Neural progenitor cell (in vitro differentiated cells): ENCODE measurements around the gene ZMIZ2. TPM values are rescaled to one million over a fixed set of nuclear protein-coding genes. Genes with fewer than 3 reads are reported as not detected.

ENCODE experiments used
- DNase-seq: peaks from one replicate; pipeline ENCODE4 v3.0.0-alpha.2; 2016; ENCODE audit warnings: low spot score
- H2AFZ ChIP-seq: fragments of 200-600 bp; sonication (generic); replicated peaks from 2 replicates; pipeline ENCODE4 v1.6.1; 2016; ENCODE audit warnings: antibody characterized with exemption
- H3F3A ChIP-seq: fragments of 200-600 bp; sonication (generic); 2 replicates; pipeline ENCODE4 v1.6.1; 2016; ENCODE audit warnings: antibody characterized with exemption, low read depth
- H3K27ac ChIP-seq: fragments of 200-600 bp; sonication (generic); 2 replicates; pipeline ENCODE4 v1.5.1; 2016; ENCODE audit warnings: mild to moderate bottlenecking
- H3K27me3 ChIP-seq: fragments of 200-600 bp; sonication (generic); 2 replicates; pipeline ENCODE4 v1.6.1; 2016; ENCODE audit warnings: mild to moderate bottlenecking, moderate library complexity
- H3K36me3 ChIP-seq: fragments of 200-600 bp; sonication (generic); 2 replicates; pipeline ENCODE4 v1.5.1; 2016
- H3K4me1 ChIP-seq: fragments of 200-600 bp; sonication (generic); 2 replicates; pipeline ENCODE4 v1.6.1; 2016; ENCODE audit warnings: mixed run types
- H3K4me2 ChIP-seq: fragments of 200-600 bp; sonication (generic); 2 replicates; pipeline ENCODE4 v1.6.1; 2016
- H3K4me3 ChIP-seq: fragments of 200-600 bp; sonication (generic); 2 replicates; pipeline ENCODE4 v1.5.1; 2016
- H3K79me2 ChIP-seq: fragments of 200-600 bp; sonication (generic); 2 replicates; pipeline ENCODE4 v1.6.1; 2016; ENCODE audit warnings: low read depth
- H3K9ac ChIP-seq: fragments of 200-600 bp; sonication (generic); 2 replicates; pipeline ENCODE4 v1.6.1; 2016
- H3K9me3 ChIP-seq: fragments of 200-600 bp; sonication (generic); 2 replicates; pipeline ENCODE4 v1.5.1; 2016; ENCODE audit warnings: low read depth
- H4K20me1 ChIP-seq: fragments of 200-600 bp; sonication (generic); 2 replicates; pipeline ENCODE4 v1.6.1; 2016; ENCODE audit warnings: low read depth
- H3K27ac Mint-ChIP-seq: 3 replicates; pipeline ENCODE4 v1.8.0; 2021; ENCODE audit warnings: mixed read lengths
- H3K27me3 Mint-ChIP-seq: 2 replicates; pipeline ENCODE4 v1.8.0; 2022; ENCODE audit warnings: low read depth, mild to moderate bottlenecking, inconsistent platforms, moderate library complexity, mixed read lengths; ENCODE audit not compliant: insufficient read depth
- H3K36me3 Mint-ChIP-seq: 3 replicates; pipeline ENCODE4 v1.8.0; 2021; ENCODE audit warnings: mixed read lengths
- H3K4me1 Mint-ChIP-seq: 3 replicates; pipeline ENCODE4 v1.8.0; 2021; ENCODE audit warnings: mixed read lengths
- H3K4me3 Mint-ChIP-seq: 3 replicates; pipeline ENCODE4 v1.8.0; 2021; ENCODE audit warnings: mild to moderate bottlenecking, moderate library complexity, mixed read lengths
- H3K9me3 Mint-ChIP-seq: 3 replicates; pipeline ENCODE4 v1.8.0; 2020; ENCODE audit warnings: mixed read lengths
- CTCF ChIP-seq: fragments of 200-600 bp; sonication (generic); IDR thresholded peaks from 2 replicates; pipeline ENCODE4 v1.5.1; 2017; ENCODE audit warnings: antibody characterized with exemption, mild to moderate bottlenecking
- EZH2 ChIP-seq: fragments of 200-600 bp; sonication (generic); IDR thresholded peaks from 2 replicates; pipeline ENCODE4 v1.6.1; 2017; ENCODE audit warnings: antibody characterized with exemption, mild to moderate bottlenecking, moderate library complexity
- EZH2phosphoT487 ChIP-seq: fragments of 200-600 bp; sonication (generic); IDR thresholded peaks from 2 replicates; pipeline ENCODE4 v1.6.1; 2017; ENCODE audit warnings: antibody characterized with exemption
- total RNA-seq: library from RNA; depleted of rRNA; stranded (reverse); fragments of >200 nt; gene quantifications from 2 replicates; pipeline ENCODE4 v1.2.3, GENCODE V29; 2015; ENCODE audit warnings: low replicate concordance

ZMIZ2 gene
- total RNA-seq, 1 donor from 2014 or later: 7.6 TPM

GRCh38 chr7:44738051-44738723 is 10.5 kb upstream of the ZMIZ2 start:
- Mint-ChIP-seq H3K27ac (no peak overlapping the region), H3K4me3 (no peak overlapping the region), H3K36me3 (no peaks in the 10 kb centered on the region), H3K4me1 (no peaks in the 10 kb centered on the region), H3K27me3 (peaks cover 5% of the 10 kb centered on the region), H3K9me3 (no peaks in the 10 kb centered on the region)
- no peaks in the 10 kb centered on the region for H3K27me3 ChIP-seq
- no peaks in the 10 kb centered on the region for H3F3A ChIP-seq
- no peak overlapping the region for H2AFZ ChIP-seq
- H3K4me1 ChIP-seq: no peaks in the 10 kb centered on the region
- H3K27ac ChIP-seq: no peak overlapping the region
- H4K20me1 ChIP-seq: no peaks in the 10 kb centered on the region
- H3K79me2 ChIP-seq: no peaks in the 10 kb centered on the region
- no peaks in the 10 kb centered on the region for H3K9me3 ChIP-seq
- DNase-seq: no peak
- H3K4me3 ChIP-seq: no peak overlapping the region
- no peak for TF ChIP-seq CTCF
- no peak for TF ChIP-seq EZH2
- TF ChIP-seq EZH2phosphoT487: no peak
- H3K36me3 ChIP-seq: no peaks in the 10 kb centered on the region
- no peak overlapping the region for H3K4me2 ChIP-seq
- no peak overlapping the region for H3K9ac ChIP-seq

GRCh38 chr7:44738876-44739665 is 9.6 kb upstream of the ZMIZ2 start:
- Histone ChIP-seq H3K4me3 (no peak overlapping the region), H3F3A (peaks cover 6% of the 10 kb centered on the region), H3K36me3 (no peaks in the 10 kb centered on the region), H3K27ac (no peak overlapping the region), H3K9me3 (no peaks in the 10 kb centered on the region), H3K27me3 (no peaks in the 10 kb centered on the region), H2AFZ (no peak overlapping the region), H4K20me1 (no peaks in the 10 kb centered on the region), H3K4me1 (no peaks in the 10 kb centered on the region), H3K9ac (no peak overlapping the region), H3K4me2 (no peak overlapping the region), H3K79me2 (no peaks in the 10 kb centered on the region)
- Mint-ChIP-seq H3K4me3 (no peak overlapping the region), H3K36me3 (no peaks in the 10 kb centered on the region), H3K4me1 (peaks cover 6% of the 10 kb centered on the region), H3K9me3 (no peaks in the 10 kb centered on the region), H3K27me3 (peaks cover 8% of the 10 kb centered on the region), H3K27ac (no peak overlapping the region)
- TF ChIP-seq EZH2 (no peak), EZH2phosphoT487 (no peak), CTCF (no peak)
- DNase-seq: no peak

DNA sequence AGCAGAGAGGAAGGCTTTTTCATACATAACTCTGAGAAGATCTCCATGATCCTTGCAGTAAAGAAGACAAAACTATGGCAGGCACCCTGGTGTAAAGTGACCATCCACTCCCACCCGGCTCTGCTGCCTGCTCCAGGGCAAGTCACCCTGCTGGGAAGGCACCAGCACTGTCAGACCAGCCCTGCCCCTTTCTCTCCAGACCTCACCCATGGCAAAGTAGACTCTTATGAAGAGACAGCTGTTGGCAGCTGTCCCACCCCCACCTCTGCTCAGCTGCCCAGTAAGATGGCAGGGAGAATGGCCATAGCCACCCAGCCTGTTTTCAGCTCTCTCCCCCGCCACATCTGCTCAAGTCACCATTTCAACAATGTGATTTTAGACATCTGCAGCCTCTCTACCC is 8.6 kb upstream of the ZMIZ2 start:
- Mint-ChIP-seq H3K36me3 (no peaks in the 10 kb centered on the region), H3K27me3 (peaks cover 8% of the 10 kb centered on the region), H3K9me3 (no peaks in the 10 kb centered on the region), H3K4me3 (no peak overlapping the region), H3K27ac (no peak overlapping the region), H3K4me1 (peaks cover 7% of the 10 kb centered on the region)
- Histone ChIP-seq H3K4me2 (no peak overlapping the region), H4K20me1 (no peaks in the 10 kb centered on the region), H3K79me2 (no peaks in the 10 kb centered on the region), H3K4me3 (no peak overlapping the region), H3K36me3 (no peaks in the 10 kb centered on the region), H3K27ac (no peak overlapping the region), H3K9me3 (no peaks in the 10 kb centered on the region), H3K4me1 (no peaks in the 10 kb centered on the region), H2AFZ (no peak overlapping the region), H3K9ac (no peak overlapping the region), H3K27me3 (no peaks in the 10 kb centered on the region), H3F3A (peaks cover 8% of the 10 kb centered on the region)
- no peak for TF ChIP-seq EZH2phosphoT487
- TF ChIP-seq CTCF: no peak
- TF ChIP-seq EZH2: no peak
- no peak for DNase-seq
